GM21786 (cell line): ENCODE data around the gene TAMALIN.

Source experiments
- ATAC-seq: cut with Tn5 transposase; IDR thresholded peaks from one replicate; pipeline ENCODE4 v1.9.1; 2021; ENCODE audit not compliant: unreplicated experiment

TAMALIN gene

GRCh38 chr12:52035190-52035589, 28.4 kb downstream of the TAMALIN start:
- ATAC-seq: no peak

- ATAC-seq: no peak
These were observed 29.2 kb downstream of the TAMALIN start for GRCh38 chr12:52035926-52036325.

GRCh38 chr12:52036587-52037171, 29.9 kb downstream of the TAMALIN start:
- no peak for ATAC-seq

- ATAC-seq: no peak
These were observed 30.6 kb downstream of the TAMALIN start for GRCh38 chr12:52037248-52037861.

GRCh38 chr12:52038447-52038846, 31.7 kb downstream of the TAMALIN start:
- ATAC-seq: no peak

GRCh38 chr12:52041035-52041434, 34.3 kb downstream of the TAMALIN start:
- ATAC-seq: no peak

- no peak for ATAC-seq
These were observed 35.0 kb downstream of the TAMALIN start for GRCh38 chr12:52041695-52042123.

- ATAC-seq: no peak
These were observed 36.1 kb downstream of the TAMALIN start for GRCh38 chr12:52042706-52043385.

- no peak for ATAC-seq
These were observed 36.9 kb downstream of the TAMALIN start for GRCh38 chr12:52043386-52044212.

- ATAC-seq: no peak
These were observed 37.7 kb downstream of the TAMALIN start for GRCh38 chr12:52044292-52044983.

GRCh38 chr12:52045794-52046199, 39.1 kb downstream of the TAMALIN start:
- ATAC-seq: no peak

- no peak for ATAC-seq
These were observed 40.1 kb downstream of the TAMALIN start for GRCh38 chr12:52046859-52047258.

- no peak for ATAC-seq
These were observed 42.5 kb downstream of the TAMALIN start for GRCh38 chr12:52049286-52049685.

GRCh38 chr12:52049688-52050087, 42.9 kb downstream of the TAMALIN start:
- no peak for ATAC-seq

- ATAC-seq: no peak
These were observed 43.5 kb downstream of the TAMALIN start for GRCh38 chr12:52050116-52050757.

- ATAC-seq: peak; percentile 78
These were observed 44.2 kb downstream of the TAMALIN start, which contains the start of gene NR4A1 for GRCh38 chr12:52050758-52051541. Gene NR4A1 (plus strand): TSS chr12:52051442. CDS start chr12:52054329, 2,887 bp downstream.

GRCh38 chr12:52052468-52053186, 45.9 kb downstream of the TAMALIN start:
- no peak for ATAC-seq

- ATAC-seq: no peak
These were observed 46.9 kb downstream of the TAMALIN start for GRCh38 chr12:52053536-52054209.
